SU-DHL-6 (cell line): ENCODE data around the gene COL25A1.

Source experiments
- H2AFZ ChIP-seq: fragments of 200-600 bp; sonication (generic); 2 replicates; pipeline ENCODE4 v1.6.1; 2014; ENCODE audit warnings: low read depth, mild to moderate bottlenecking, moderate library complexity, mixed read lengths, antibody characterized with exemption, low read length; ENCODE audit not compliant: severe bottlenecking
- H3F3A ChIP-seq: fragments of 200-600 bp; shearing (Covaris generic); 2 replicates; pipeline ENCODE4 v1.6.0; 2016; ENCODE audit warnings: antibody characterized with exemption, mild to moderate bottlenecking; ENCODE audit not compliant: insufficient read depth
- H3K27ac ChIP-seq: fragments of 200-600 bp; sonication (generic); 2 replicates; pipeline ENCODE4 v1.5.1; 2016; ENCODE audit warnings: low read depth, mild to moderate bottlenecking, low read length, moderate library complexity, mixed read lengths
- H3K27me3 ChIP-seq: fragments of 200-600 bp; sonication (generic), shearing (Covaris generic); 2 replicates; pipeline ENCODE4 v1.6.0; 2014; ENCODE audit warnings: mild to moderate bottlenecking, low read length
- H3K36me3 ChIP-seq: fragments of 200-600 bp; sonication (generic); 2 replicates; pipeline ENCODE4 v1.6.1; 2014; ENCODE audit warnings: mild to moderate bottlenecking, low read length, mixed read lengths
- H3K4me2 ChIP-seq: fragments of 300-600, 200-600 bp; shearing (Covaris generic), sonication (generic); 2 replicates; pipeline ENCODE4 v1.6.0; 2014; ENCODE audit warnings: low read length, low read depth, mild to moderate bottlenecking; ENCODE audit not compliant: poor library complexity, severe bottlenecking
- H3K4me3 ChIP-seq: fragments of 200-600 bp; sonication (generic); 2 replicates; pipeline ENCODE4 v1.5.1; 2014; ENCODE audit warnings: antibody characterized with exemption, low read length, mild to moderate bottlenecking, mixed read lengths; ENCODE audit not compliant: insufficient read depth, poor library complexity, severe bottlenecking
- H3K79me2 ChIP-seq: fragments of 200-600 bp; sonication (generic); 2 replicates; pipeline ENCODE4 v1.6.1; 2014; ENCODE audit warnings: mild to moderate bottlenecking, low read length, moderate library complexity; ENCODE audit not compliant: insufficient read depth
- H3K9ac ChIP-seq: fragments of 200-600 bp; sonication (generic); 2 replicates; pipeline ENCODE4 v1.7.0; 2014; ENCODE audit warnings: mild to moderate bottlenecking, low read length
- H3K9me2 ChIP-seq: fragments of 200-600 bp; sonication (generic); replicated peaks from 2 replicates; pipeline ENCODE4 v1.6.1; 2014; ENCODE audit warnings: low read length; ENCODE audit not compliant: insufficient read depth
- H3K9me3 ChIP-seq: fragments of 200-600 bp; sonication (generic); 2 replicates; pipeline ENCODE4 v1.6.1; 2014; ENCODE audit warnings: low read length, mixed read lengths; ENCODE audit not compliant: insufficient read depth
- H4K20me1 ChIP-seq: fragments of 200-600 bp; sonication (generic); 2 replicates; pipeline ENCODE4 v1.6.1; 2014; ENCODE audit warnings: low read depth, mild to moderate bottlenecking, antibody characterized with exemption, low read length, moderate library complexity, mixed read lengths
- EZH2phosphoT487 ChIP-seq: fragments of 200-600 bp; sonication (generic), shearing (Covaris generic); conservative IDR thresholded peaks from 2 replicates; pipeline ENCODE4 v1.6.1; 2018; ENCODE audit warnings: mild to moderate bottlenecking, antibody characterized with exemption, low read length, moderate library complexity, mixed read lengths
- TF ChIP-seq, protein P1 (sequence below): fragments of 200-600 bp; sonication (generic); IDR thresholded peaks from one replicate; pipeline ENCODE4 v1.5.1; 2017; ENCODE audit warnings: antibody characterized with exemption, mild to moderate bottlenecking, low read length, moderate library complexity; ENCODE audit not compliant: insufficient read depth, poor library complexity, severe bottlenecking

The COL25A1 gene

DNA sequence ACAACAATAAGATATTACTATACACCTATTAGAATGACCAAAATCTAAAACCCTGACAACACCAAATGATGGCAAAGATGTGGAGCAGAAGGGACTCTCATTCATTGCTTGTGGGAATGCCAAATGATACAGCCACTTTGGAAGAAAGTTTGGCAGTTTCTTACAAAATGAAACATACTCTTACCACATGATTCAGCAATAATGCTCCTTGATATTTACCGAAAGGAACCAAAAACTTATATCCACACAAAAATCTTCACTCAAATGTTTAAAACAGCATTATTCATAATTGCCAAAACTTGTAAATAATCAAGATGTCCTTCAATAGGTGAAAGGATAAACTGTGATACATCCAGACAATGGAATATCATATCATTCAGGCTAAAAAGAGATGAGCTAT is 180.9 kb downstream of the COL25A1 start:
- Histone ChIP-seq H3K27ac (no peak overlapping the region), H3K9ac (no peak overlapping the region), H4K20me1 (no peaks in the 10 kb centered on the region)

DNA sequence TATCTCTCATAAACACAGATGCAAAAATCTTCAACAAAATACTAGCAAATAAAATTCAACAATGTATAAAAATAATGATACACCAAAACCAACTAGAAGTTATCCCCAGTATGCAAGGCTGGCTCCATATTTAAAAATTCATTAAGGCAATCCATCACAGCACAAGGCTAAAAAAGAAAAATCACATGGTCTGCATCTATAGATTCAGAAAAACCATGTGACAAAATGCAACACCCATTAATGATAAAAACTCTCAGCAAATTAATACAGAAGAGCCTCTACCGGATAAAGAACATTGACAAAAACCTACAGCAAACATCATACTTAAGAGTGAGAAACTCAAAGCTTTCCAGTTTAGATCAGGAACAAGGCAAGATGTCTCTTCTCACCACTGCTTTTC is 182.6 kb downstream of the COL25A1 start:
- H3K4me3 ChIP-seq: no peak overlapping the region

More for the DNA sequence above, 180.9 kb downstream of the COL25A1 start:
- no peak for TF ChIP-seq EZH2phosphoT487
- TF ChIP-seq, protein P1, sequence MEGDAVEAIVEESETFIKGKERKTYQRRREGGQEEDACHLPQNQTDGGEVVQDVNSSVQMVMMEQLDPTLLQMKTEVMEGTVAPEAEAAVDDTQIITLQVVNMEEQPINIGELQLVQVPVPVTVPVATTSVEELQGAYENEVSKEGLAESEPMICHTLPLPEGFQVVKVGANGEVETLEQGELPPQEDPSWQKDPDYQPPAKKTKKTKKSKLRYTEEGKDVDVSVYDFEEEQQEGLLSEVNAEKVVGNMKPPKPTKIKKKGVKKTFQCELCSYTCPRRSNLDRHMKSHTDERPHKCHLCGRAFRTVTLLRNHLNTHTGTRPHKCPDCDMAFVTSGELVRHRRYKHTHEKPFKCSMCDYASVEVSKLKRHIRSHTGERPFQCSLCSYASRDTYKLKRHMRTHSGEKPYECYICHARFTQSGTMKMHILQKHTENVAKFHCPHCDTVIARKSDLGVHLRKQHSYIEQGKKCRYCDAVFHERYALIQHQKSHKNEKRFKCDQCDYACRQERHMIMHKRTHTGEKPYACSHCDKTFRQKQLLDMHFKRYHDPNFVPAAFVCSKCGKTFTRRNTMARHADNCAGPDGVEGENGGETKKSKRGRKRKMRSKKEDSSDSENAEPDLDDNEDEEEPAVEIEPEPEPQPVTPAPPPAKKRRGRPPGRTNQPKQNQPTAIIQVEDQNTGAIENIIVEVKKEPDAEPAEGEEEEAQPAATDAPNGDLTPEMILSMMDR: no peak
- H3K79me2 ChIP-seq: no peaks in the 10 kb centered on the region
- no peak overlapping the region for H2AFZ ChIP-seq
- H3K27me3 ChIP-seq: no peaks in the 10 kb centered on the region
- no peak overlapping the region for H3K4me3 ChIP-seq
- H3F3A ChIP-seq: no peaks in the 10 kb centered on the region
- no peak overlapping the region for H3K4me2 ChIP-seq
- no peaks in the 10 kb centered on the region for H3K9me2 ChIP-seq
- H3K9me3 ChIP-seq: no peaks in the 10 kb centered on the region
- no peaks in the 10 kb centered on the region for H3K36me3 ChIP-seq

DNA sequence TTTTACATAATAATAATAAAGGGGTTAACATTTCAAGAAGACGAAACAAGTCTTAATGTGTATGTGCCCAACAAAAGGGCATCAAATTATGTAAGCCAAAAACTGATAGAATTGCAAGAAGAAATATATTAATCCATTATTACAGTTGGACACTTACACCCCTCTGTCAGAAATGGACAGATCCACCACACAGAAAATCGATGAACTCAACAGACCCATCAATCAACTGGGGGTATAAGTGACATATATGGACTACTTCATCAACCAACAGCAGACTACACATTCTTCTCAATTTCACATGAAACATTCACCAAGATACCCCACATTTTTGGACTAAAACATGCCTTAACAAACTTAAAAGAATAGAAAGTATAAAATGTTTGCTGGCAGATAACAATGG is 183.8 kb downstream of the COL25A1 start:
- no peaks in the 10 kb centered on the region for H3K9me2 ChIP-seq
- no peaks in the 10 kb centered on the region for H3K9me3 ChIP-seq
- H2AFZ ChIP-seq: no peak overlapping the region
- H3F3A ChIP-seq: no peaks in the 10 kb centered on the region
- TF ChIP-seq, protein P1: no peak
- no peak for TF ChIP-seq EZH2phosphoT487
- H4K20me1 ChIP-seq: no peaks in the 10 kb centered on the region
- H3K27ac ChIP-seq: no peak overlapping the region
- H3K79me2 ChIP-seq: no peaks in the 10 kb centered on the region
- no peaks in the 10 kb centered on the region for H3K36me3 ChIP-seq
- H3K9ac ChIP-seq: no peak overlapping the region
- no peak overlapping the region for H3K4me2 ChIP-seq
- H3K27me3 ChIP-seq: no peaks in the 10 kb centered on the region
- no peak overlapping the region for H3K4me3 ChIP-seq

More for the DNA sequence above, 182.6 kb downstream of the COL25A1 start:
- Histone ChIP-seq H3K36me3 (no peaks in the 10 kb centered on the region), H3F3A (no peaks in the 10 kb centered on the region), H3K9me2 (no peaks in the 10 kb centered on the region), H3K27ac (no peak overlapping the region), H3K4me2 (no peak overlapping the region), H3K79me2 (no peaks in the 10 kb centered on the region), H4K20me1 (no peaks in the 10 kb centered on the region), H3K9ac (no peak overlapping the region), H2AFZ (no peak overlapping the region), H3K9me3 (no peaks in the 10 kb centered on the region), H3K27me3 (no peaks in the 10 kb centered on the region)
- TF ChIP-seq, protein P1: no peak
- no peak for TF ChIP-seq EZH2phosphoT487
